Gastroesophageal sphincter (tissue), 3 donors: ENCODE data around the gene AHI1.

Experiments used
- POLR2A ChIP-seq, 2 donors: fragments of 450-650 bp; IDR thresholded peaks; one replicate each; pipeline ENCODE4 v1.6.1; 2017; ENCODE audit warnings: antibody characterized with exemption in 2 of 2, mild to moderate bottlenecking in 2 of 2, moderate library complexity in 1 of 2
- POLR2AphosphoS5 ChIP-seq: sonication (generic); formaldehyde crosslinking; IDR thresholded peaks from one replicate; pipeline ENCODE4 v1.6.1; 2017; ENCODE audit warnings: antibody characterized with exemption
- TF ChIP-seq, protein P1 (sequence below), 4 experiments: fragments of 200-600 bp in 2 of 4; fragments of 450-650 bp in 2 of 4; sonication (generic) in 1 of 4; IDR thresholded peaks; one replicate each; pipeline ENCODE4 v1.5.1; 2017 to 2019; ENCODE audit warnings: antibody characterized with exemption in 4 of 4, mild to moderate bottlenecking in 2 of 4, moderate library complexity in 2 of 4

DNA sequence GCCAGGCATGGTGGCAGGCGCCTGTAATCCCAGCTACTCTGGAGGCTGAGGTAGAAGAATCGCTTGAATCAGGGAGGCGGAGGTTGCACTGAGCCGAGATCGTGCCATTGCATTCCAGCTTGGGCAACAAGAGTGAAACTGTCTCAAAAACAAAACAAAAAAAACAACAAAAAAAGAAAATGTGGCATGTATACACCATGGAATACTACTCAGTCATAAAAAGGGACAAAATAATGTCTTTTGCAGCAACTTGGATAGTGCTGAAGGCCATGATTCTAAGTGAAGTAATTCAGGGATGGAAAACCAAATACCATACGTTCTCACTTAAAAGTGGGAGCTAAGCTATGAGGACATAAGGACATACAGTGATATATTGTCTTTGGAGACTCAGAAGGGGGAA lies 220.1 kb downstream of the AHI1 start:
- TF ChIP-seq, protein P1, sequence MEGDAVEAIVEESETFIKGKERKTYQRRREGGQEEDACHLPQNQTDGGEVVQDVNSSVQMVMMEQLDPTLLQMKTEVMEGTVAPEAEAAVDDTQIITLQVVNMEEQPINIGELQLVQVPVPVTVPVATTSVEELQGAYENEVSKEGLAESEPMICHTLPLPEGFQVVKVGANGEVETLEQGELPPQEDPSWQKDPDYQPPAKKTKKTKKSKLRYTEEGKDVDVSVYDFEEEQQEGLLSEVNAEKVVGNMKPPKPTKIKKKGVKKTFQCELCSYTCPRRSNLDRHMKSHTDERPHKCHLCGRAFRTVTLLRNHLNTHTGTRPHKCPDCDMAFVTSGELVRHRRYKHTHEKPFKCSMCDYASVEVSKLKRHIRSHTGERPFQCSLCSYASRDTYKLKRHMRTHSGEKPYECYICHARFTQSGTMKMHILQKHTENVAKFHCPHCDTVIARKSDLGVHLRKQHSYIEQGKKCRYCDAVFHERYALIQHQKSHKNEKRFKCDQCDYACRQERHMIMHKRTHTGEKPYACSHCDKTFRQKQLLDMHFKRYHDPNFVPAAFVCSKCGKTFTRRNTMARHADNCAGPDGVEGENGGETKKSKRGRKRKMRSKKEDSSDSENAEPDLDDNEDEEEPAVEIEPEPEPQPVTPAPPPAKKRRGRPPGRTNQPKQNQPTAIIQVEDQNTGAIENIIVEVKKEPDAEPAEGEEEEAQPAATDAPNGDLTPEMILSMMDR (IDR thresholded peaks at IDR 0.05) = no peak
- no peak for TF ChIP-seq POLR2A (IDR thresholded peaks at IDR 0.05)
- TF ChIP-seq POLR2AphosphoS5 = no peak
